Suppressor macrophage (primary cell): Measurements from ENCODE around the gene NPIPB2.
"Not testable (repeated sequence)": the region's sequence is repeated elsewhere in the genome, so short reads cannot be mapped to it uniquely, and the experiment has no call there.

Experiments
- DNase-seq, 4 experiments: peaks; one replicate each; pipeline ENCODE4 v3.0.0-alpha.2; 2020 to 2022

Gene NPIPB2

DNA sequence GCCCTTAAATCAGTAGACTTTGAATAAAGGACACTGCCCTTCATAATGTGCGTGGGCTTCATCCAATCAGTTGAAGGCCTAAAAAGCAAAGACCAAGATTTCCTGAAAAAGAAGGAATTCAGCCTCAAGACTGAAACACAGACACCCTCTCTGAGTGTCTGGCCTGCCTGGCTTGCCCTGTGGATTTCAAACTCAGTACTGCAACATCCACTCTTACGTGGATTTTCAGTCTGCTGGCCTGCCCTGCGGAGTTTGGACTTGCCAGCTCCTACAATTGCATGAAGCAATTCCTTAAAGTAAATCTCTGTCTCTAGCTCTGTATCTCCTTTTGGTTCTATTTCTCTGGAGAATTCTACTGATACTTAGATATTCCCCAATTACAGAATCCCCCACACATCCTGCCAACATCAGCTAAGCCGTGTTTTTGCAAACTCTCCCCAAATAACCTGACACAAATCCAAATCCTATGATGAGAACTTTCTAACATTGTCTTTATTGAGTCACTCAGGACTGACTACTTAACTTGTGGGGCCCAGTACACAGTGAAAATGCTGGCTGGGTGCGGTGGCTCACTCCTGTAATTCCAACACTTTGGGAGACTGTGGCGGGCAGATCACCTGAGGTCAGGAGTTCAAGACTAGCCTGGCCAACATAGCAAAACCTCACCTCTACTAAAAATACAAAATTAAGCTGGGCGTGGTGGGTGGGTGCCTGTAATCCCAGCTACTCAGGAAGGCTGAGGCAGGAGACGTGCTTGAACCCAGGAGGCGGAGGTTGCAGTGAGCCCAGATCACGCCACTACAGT is 15.9 kb upstream of the NPIPB2 start:
- DNase-seq, result no peak

- DNase-seq, result no peak
Measured at GRCh38 chr16:11956558-11956957, 14.7 kb upstream of the NPIPB2 start.

GRCh38 chr16:11955713-11956123 is 13.9 kb upstream of the NPIPB2 start:
- no peak for DNase-seq

DNA sequence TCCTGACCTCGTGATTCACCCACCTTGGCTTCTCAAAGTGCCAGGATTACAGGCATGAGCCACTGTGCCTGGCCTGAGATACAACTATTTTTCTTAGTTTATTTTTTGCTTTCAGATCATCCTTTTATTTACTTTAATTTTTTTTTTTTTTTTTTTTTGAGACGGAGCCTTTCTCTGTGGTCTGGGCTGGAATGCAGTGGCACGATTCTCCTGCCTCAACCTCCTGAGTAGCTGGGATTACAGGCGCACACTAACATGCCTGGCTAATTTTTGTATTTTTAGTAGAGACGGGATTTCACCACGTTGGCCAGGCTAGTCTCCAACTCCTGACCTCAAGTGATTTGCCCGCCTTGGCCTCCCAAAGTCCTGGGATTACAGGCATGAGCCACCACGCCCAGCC is 11.7 kb upstream of the NPIPB2 start:
- not testable (repeated sequence) for DNase-seq

GRCh38 chr16:11950388-11950787 is 8.5 kb upstream of the NPIPB2 start:
- no peak for DNase-seq

GRCh38 chr16:11949527-11949926 is 7.7 kb upstream of the NPIPB2 start:
- DNase-seq, result peak; percentile 49 to 75 (median 60)

GRCh38 chr16:11948819-11949218 is 7.0 kb upstream of the NPIPB2 start:
- no peak for DNase-seq

- no peak for DNase-seq
Measured at GRCh38 chr16:11946433-11946832, 4.6 kb upstream of the NPIPB2 start.

DNA sequence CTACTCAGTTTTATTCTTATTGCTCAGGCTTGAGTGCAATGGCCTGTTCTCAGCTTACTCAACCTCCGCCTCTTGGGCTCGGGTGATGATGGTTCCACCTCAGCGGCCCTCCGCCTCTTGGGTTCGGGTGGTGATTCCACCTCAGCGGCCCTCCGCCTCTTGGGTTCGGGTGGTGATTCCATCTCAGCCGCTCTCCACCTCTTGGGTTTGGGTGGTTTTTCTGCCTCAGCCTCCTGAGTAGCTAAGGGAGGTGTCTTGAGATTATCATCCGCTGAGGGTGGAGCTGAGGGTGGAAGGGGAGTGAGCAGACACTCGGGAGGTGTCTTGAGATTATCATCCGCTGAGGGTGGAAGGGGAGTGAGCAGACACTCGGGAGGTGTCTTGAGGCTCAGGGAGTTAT is 14.5 kb downstream of the NPIPB2 start:
- not testable (repeated sequence) for DNase-seq

DNA sequence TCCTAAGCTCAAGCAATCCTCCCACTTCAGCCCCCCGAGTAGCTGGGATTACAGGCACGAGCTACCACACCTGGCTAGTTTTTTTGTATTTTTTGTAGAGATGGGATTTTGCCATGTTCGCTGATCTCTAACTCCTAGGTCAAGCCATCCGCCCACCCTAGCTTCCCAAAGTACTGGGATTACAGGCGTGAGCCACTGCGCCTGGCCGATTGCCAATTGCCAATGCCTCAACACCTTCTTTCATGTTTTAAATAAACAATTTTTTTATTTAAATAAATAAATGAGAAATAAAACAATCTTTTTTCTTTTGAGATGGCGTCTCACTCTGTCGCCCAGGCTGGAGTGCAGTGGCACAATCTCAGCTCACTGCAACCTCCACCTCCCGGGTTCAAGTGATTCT is 17.8 kb downstream of the NPIPB2 start:
- not testable (repeated sequence) for DNase-seq

- peak in 1 of 4 experiments; percentile 8 for DNase-seq
Measured at GRCh38 chr16:11916524-11917285, 25.1 kb downstream of the NPIPB2 start.

DNA sequence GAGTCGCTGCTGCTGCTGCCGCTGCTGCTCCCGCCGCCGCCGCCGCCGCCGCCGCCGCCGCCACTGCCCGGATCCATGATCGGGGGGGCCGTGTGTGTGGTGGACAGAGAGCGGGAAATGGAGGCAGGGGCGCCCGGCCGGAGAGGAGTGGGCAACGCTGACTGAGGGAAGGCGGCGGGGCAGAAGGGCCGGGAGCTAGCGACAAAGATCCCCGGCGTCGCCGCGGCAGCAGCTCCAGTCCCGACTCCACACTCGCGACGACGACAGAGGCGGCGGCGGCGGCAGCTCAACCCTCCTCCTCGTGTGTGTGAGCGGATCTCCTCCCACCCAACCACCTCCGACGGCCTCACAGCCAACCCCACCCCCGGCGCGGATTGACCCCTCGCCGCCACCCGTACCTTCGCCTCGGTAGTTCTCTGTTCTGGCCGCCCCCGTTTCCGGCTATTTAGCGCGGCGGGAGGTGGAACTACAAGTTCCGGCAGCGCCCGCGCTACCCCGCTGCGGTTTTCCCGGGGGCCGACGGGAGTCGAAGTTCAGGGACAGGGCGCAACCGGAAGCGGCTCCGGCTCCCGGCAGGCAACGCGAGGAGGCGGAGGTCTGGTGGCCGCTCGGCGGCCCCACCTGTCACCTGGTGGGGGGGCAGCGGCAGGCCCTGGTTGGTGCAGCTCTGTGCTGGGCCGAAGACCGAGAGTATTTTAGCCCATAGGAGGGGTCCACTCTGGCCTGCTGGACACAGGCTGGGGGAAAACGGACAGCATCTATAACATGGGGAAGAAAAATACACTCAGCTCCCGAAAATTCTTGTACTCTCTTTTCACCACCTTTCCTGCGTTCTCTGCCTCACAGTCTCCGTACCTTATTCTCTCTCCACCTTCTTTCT is 26.0 kb downstream of the NPIPB2 start, which contains the start of gene GSPT1:
Gene GSPT1 (minus strand): TSS at position 313 of the 880 bp plus-strand sequence. CDS start 236 bp downstream, at position 77.
- peak; percentile 99 to 100 (median 99) for DNase-seq

DNA sequence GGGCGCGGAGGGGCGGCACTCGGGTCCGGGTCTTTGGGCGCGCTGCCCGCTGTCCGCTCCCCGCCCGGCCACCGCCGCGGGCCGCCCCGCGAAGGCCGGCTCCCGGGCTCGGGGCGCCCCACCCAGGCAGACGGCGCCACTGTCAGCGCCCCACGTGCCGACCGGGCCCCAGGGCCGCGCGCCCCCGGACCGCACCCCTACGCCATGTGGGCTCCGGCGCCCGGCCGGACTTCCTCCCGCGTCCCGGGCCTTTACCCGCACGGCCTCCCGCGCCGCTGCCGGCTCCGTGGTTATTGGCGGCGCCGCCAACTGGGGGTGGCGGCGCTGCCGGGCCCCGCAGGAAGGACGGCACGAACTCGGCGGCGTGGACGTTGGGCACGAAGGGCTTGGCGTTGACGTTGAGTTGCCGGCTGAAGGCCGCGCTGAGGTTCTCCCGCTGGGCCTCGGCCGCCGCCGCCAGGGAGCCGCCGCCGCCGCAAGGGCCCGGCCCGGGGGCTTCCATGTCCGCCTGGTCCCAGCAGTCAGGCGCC is 26.7 kb downstream of the NPIPB2 start:
- peak; percentile 74 to 86 (median 79) for DNase-seq

DNA sequence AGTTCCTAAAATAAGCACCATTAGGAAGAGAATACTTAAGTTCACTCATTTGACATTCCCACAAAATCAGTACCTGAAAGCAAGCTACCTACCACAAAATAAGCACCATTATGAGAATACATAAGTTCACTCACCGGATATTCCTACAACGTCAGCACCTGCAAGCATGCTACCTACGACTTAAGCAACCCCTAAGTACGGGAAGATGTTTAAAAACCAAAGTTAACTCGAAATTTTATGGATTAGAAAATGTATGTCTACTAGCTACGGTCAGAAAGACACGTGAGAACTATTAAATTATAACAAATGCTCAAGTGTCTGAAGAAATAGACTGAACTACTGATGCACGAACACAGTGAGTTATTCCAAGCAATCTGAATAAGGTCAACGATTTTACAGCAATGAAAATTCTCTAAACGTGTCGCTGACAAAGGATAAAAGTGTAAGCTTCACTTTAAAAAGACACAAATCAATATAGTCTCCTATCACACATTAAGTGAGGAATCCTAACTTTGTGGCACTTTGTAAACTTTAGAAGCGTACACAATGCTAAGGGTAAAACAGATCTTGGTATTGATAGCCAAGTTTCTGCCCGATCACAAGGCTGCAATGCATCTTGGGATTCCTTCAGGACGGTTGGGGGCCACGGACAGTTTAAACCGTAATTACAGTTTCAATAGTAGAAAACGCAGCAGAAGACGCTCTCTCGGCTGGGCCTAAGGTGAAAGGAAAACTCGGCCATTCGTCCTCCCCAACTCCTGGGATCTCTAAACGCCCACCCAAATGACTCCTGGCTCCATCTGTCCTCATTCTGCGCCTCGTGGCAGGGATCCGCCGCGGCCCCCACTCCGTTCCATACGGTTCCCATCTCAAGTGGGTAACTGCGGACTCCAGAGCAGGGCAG is 27.4 kb downstream of the NPIPB2 start:
- peak in 2 of 4 experiments; percentile 28 for DNase-seq

DNA sequence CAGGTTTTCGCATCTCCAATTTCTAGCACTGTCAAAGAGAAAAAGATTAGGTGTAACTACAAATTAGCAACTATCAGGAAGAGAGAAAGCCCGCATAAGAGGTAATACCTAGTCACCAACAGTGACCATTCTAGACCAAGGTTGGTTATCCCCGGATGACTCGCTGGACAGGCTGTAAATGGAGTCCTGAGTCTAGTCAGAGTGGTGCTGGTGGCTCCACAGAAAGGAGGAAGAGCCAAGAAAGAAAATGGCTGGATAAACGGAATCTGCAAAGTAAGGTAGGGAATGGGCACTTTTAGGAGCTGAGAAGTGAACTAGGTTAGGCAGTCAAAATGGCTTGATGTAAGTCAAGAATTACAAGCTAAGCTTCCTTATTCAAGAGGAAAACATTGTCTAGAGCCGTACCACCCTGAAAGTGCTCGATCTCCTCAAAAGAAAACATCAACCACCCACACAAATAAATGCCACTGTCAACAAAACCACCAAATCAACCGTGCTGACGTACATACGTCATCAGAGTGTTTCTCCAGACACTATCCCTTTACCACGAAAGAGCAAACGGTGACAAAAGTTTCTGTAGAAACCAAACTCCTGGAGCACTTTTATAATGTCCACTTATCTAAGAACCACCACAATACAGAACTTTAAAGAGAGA is 28.3 kb downstream of the NPIPB2 start:
- peak; percentile 50 to 80 (median 62) for DNase-seq

- DNase-seq, result no peak
Measured at GRCh38 chr16:11909653-11910545, 31.9 kb downstream of the NPIPB2 start.

- DNase-seq, result no peak
Measured at GRCh38 chr16:11907160-11907970, 34.5 kb downstream of the NPIPB2 start.

DNA sequence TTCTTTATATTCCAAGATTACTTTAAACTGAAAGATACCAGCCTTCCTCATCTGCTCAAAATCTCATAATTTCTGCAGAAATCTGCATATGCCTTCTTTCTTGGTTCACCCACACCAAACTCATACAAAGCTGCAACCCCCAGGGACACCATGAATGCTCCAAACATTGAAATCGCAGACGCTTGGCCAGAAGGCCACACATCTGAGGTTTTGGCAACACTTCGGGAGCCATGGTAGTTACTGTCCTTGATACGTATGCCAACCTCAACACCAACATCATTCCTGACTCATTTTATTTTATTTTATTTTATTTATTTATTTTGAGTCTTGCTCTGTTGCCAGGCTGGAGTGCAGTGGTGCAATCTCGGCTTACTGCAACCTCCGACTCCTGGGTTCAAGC is 37.9 kb downstream of the NPIPB2 start:
- DNase-seq, result no peak

DNA sequence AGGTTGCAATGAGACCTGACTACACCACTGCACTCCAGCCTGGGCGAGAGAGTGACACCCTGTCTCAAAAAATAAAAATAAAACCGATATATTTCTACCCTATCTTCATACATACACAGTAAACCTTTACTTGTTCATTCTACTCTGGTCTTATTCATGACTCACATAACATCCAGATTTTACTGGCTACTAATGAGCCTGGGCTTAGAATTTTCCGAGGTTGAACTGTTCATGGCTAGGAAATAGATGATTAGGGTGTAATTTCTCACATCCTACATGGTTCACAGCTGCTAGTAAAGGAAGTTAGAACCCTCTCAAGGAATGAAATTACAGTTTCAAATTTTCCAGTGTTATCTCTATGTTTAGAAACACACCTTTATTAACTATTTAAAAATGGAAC is 40.8 kb downstream of the NPIPB2 start:
- DNase-seq, result no peak
